Vagina (tissue), 2 donors: ENCODE measurements around the gene SLC25A47.

Experiments
- CTCF ChIP-seq, 3 experiments: fragments of 450-650 bp in 2 of 3; fragments of 200-600 bp in 1 of 3; sonication (generic) in 1 of 3; IDR thresholded peaks; one replicate each; pipeline ENCODE4 v1.5.1; 2017 to 2019; ENCODE audit warnings: antibody characterized with exemption in 3 of 3, mild to moderate bottlenecking in 2 of 3, moderate library complexity in 2 of 3
- POLR2AphosphoS5 ChIP-seq, 2 donors: sonication (generic); formaldehyde crosslinking; IDR thresholded peaks; one replicate each; pipeline ENCODE4 v1.9.0; 2017; ENCODE audit warnings: antibody characterized with exemption in 2 of 2, mild to moderate bottlenecking in 2 of 2, low read depth in 1 of 2; ENCODE audit not compliant: insufficient read depth in 1 of 2

- no peak for TF ChIP-seq POLR2AphosphoS5 (IDR thresholded peaks at IDR 0.05; ENCODE audit: insufficient read depth in 1 of 2, low read depth in 1 of 2)
- TF ChIP-seq CTCF (IDR thresholded peaks at IDR 0.05), result no peak
Measured at GRCh38 chr14:100299238-100299560, 23.9 kb upstream of the SLC25A47 start.
